B cell (primary cell): ENCODE measurements around the gene ADGRV1. TPM values are rescaled to one million over a fixed set of nuclear protein-coding genes. Genes with fewer than 3 reads are reported as not detected.

Experiments
- ATAC-seq: fragments of 200-7000 bp; cut with Tn5 transposase; one replicate; pipeline ENCODE4 v1.10.0; 2021; ENCODE audit warnings: low read depth, mild to moderate bottlenecking, moderate number of reproducible peaks, moderate library complexity
- CTCF ChIA-PET: fragments of 350-600 bp; sonication (Branson Sonifier 250); formaldehyde crosslinking; loops from one replicate; lab custom pipeline; 2021; ENCODE audit warnings: antibody characterized with exemption, inconsistent platforms; lab: Charles Lee
- POLR2A ChIA-PET: fragments of 350-600 bp; sonication (Branson Sonifier 250); formaldehyde crosslinking; loops from one replicate; lab custom pipeline; 2021; ENCODE audit warnings: antibody characterized with exemption; lab: Charles Lee
- DNase-seq: peaks from one replicate; pipeline ENCODE4 v3.0.0; 2013
- H2AFZ ChIP-seq: 2 replicates; pipeline ENCODE4 v1.6.1; 2012; ENCODE audit warnings: mild to moderate bottlenecking, low read depth, low read length; ENCODE audit not compliant: insufficient read depth, poor library complexity, severe bottlenecking
- H3K27ac ChIP-seq, 2 donors: 1 replicate in 1 of 2; 2 replicates in 1 of 2; pipeline ENCODE4 v1.5.1; 2012 to 2013; ENCODE audit warnings: low read length in 2 of 2, mild to moderate bottlenecking in 2 of 2, moderate library complexity in 1 of 2
- H3K27me3 ChIP-seq, 4 experiments: fragments of 200-600 bp in 1 of 4; sonication (generic) in 1 of 4; replicated peaks in 1 of 4; 1 replicate in 2 of 4; 2 replicates in 2 of 4; pipeline versions ENCODE4 v1.6.1 to v1.7.0; 2013 to 2016; ENCODE audit warnings: low read length in 3 of 4, mild to moderate bottlenecking in 2 of 4, mixed read lengths in 1 of 4, moderate library complexity in 1 of 4; ENCODE audit not compliant: insufficient read depth in 4 of 4, control insufficient read depth in 3 of 4; ENCODE audit errors: control extremely low read depth in 1 of 4
- H3K36me3 ChIP-seq, 2 experiments: replicated peaks in 1 of 2; 1 replicate in 1 of 2; 2 replicates in 1 of 2; pipeline versions ENCODE4 v1.6.1 to v1.7.1; 2013; ENCODE audit warnings: low read length in 1 of 2; ENCODE audit not compliant: insufficient read depth in 2 of 2, control insufficient read depth in 1 of 2; ENCODE audit errors: control extremely low read depth in 1 of 2, extremely low read depth in 1 of 2
- H3K4me1 ChIP-seq, 2 donors: fragments of 200-600 bp in 1 of 2; sonication (generic) in 1 of 2; 1 replicate in 1 of 2; 2 replicates in 1 of 2; pipeline versions ENCODE4 v1.5.1 to v1.6.1; 2013 to 2017; ENCODE audit warnings: low read length in 2 of 2; ENCODE audit not compliant: control insufficient read depth in 2 of 2, insufficient read depth in 2 of 2
- H3K4me2 ChIP-seq: replicated peaks from 2 replicates; pipeline ENCODE3; 2012; ENCODE audit warnings: mild to moderate bottlenecking, low read depth, low read length; ENCODE audit not compliant: poor library complexity, severe bottlenecking
- H3K4me3 ChIP-seq, 5 experiments: fragments of 200-600 bp in 1 of 5; sonication (generic) in 1 of 5; 1 replicate in 3 of 5; 2 replicates in 2 of 5; pipeline versions ENCODE4 v1.5.1 to v1.7.0; 2011 to 2016; ENCODE audit warnings: low read length in 4 of 5, mild to moderate bottlenecking in 4 of 5, low read depth in 2 of 5, control low read depth in 1 of 5, moderate library complexity in 1 of 5; ENCODE audit not compliant: insufficient read depth in 1 of 5; ENCODE audit errors: control extremely low read depth in 1 of 5, extremely low read depth in 1 of 5
- H3K79me2 ChIP-seq: fragments of 200-600 bp; sonication (generic); one replicate; pipeline ENCODE4 v1.6.0; 2016; ENCODE audit warnings: low read length; ENCODE audit not compliant: control insufficient read depth, insufficient read depth
- H3K9ac ChIP-seq: fragments of 200-600 bp; sonication (generic); 2 replicates; pipeline ENCODE4 v1.6.1; 2017; ENCODE audit warnings: mild to moderate bottlenecking, low read length, moderate library complexity
- H3K9me3 ChIP-seq, 3 donors: one replicate each; pipeline versions ENCODE4 v1.6.1 to v1.7.1; 2013; ENCODE audit warnings: low read length in 2 of 3; ENCODE audit not compliant: control insufficient read depth in 2 of 3, insufficient read depth in 1 of 3; ENCODE audit errors: control extremely low read depth in 1 of 3
- H4K20me1 ChIP-seq: 2 replicates; pipeline ENCODE4 v1.6.0; 2012; ENCODE audit warnings: mild to moderate bottlenecking, low read length; ENCODE audit not compliant: insufficient read depth, control insufficient read depth, poor library complexity, severe bottlenecking
- H3K27ac Mint-ChIP-seq: one replicate; pipeline ENCODE4 v1.8.0; 2021; ENCODE audit warnings: mixed read lengths
- H3K27me3 Mint-ChIP-seq: one replicate; pipeline ENCODE4 v1.8.0; 2021; ENCODE audit warnings: mixed read lengths
- H3K4me1 Mint-ChIP-seq: one replicate; pipeline ENCODE4 v1.8.0; 2021; ENCODE audit warnings: mixed read lengths
- H3K4me3 Mint-ChIP-seq: one replicate; pipeline ENCODE4 v1.8.0; 2021; ENCODE audit warnings: mixed read lengths
- H3K9me3 Mint-ChIP-seq: one replicate; pipeline ENCODE4 v1.8.0; 2022; ENCODE audit warnings: mixed read lengths; ENCODE audit not compliant: insufficient read depth
- CTCF ChIP-seq: fragments of 200-600 bp; IDR thresholded peaks from one replicate; pipeline ENCODE4 v1.8.0; 2022; ENCODE audit warnings: antibody characterized with exemption, mild to moderate bottlenecking
- EZH2 ChIP-seq: IDR thresholded peaks from 2 replicates; pipeline ENCODE4 v1.6.1; 2012; ENCODE audit warnings: borderline replicate concordance, low read depth, mild to moderate bottlenecking, moderate library complexity, low read length; ENCODE audit not compliant: insufficient read depth, poor library complexity, severe bottlenecking
- WGBS: methylation state at CpG from one replicate; pipeline ENCODE4 v1.1.5; 2013; ENCODE audit warnings: missing lambda C conversion rate; ENCODE audit not compliant: insufficient coverage; 5-methylcytosine and 5-hydroxymethylcytosine counted together
- intact Hi-C: fragments of 100-400 bp; cut with micrococcal nuclease; formaldehyde crosslinking; loops from one replicate; pipeline ENCODE4 v1.10.0; 2022
- polyA plus RNA-seq: library from polyadenylated mRNA; depleted of rRNA; stranded (reverse); fragments of >200 nt; gene quantifications from 2 replicates; pipeline ENCODE4 v1.2.3, GENCODE V29; 2012
- total RNA-seq, 2 donors: library from RNA; stranded (reverse); fragments of 120-200 nt in 1 of 2; gene quantifications; 1 replicate in 1 of 2; 2 replicates in 1 of 2; pipeline versions ENCODE4 v1.2.3 to v1.2.4, GENCODE V29; 2013 to 2022

Gene ADGRV1
- total and polyA plus RNA-seq, 2 donors (not counting 1 experiment from before 2014, with no cell fraction given), result 0.07 TPM; not detected in 1

GRCh38 chr5:90563108-90563507, 4.5 kb downstream of the ADGRV1 start:
- no peak for TF ChIP-seq EZH2
- no peak for TF ChIP-seq CTCF
- no peak overlapping the region for H3K4me2 ChIP-seq
- Mint-ChIP-seq H3K4me1 (peaks cover 10% of the 10 kb centered on the region), H3K27me3 (peaks cover 38% of the 10 kb centered on the region), H3K9me3 (no peaks in the 10 kb centered on the region), H3K27ac (no peak overlapping the region), H3K4me3 (no peak overlapping the region)
- POLR2A ChIA-PET, result no interaction called here
- H3K9ac ChIP-seq, result no peak overlapping the region
- ATAC-seq (no peak), DNase-seq (no peak)
- no peaks in the 10 kb centered on the region for H3K79me2 ChIP-seq
- intact Hi-C loops, result no loop called here
- CTCF ChIA-PET, result no interaction called here
- H3K4me1 ChIP-seq, result peaks cover 11% of the 10 kb centered on the region in 2 donors
- WGBS, result no CpG with 5 or more reads among the region's 1 CpG
- no peaks in the 10 kb centered on the region for H3K36me3 ChIP-seq
- peaks cover 0 to 51% (median 23%) of the 10 kb centered on the region in 4 experiments for H3K27me3 ChIP-seq
- no peak overlapping the region for H2AFZ ChIP-seq
- H4K20me1 ChIP-seq, result no peaks in the 10 kb centered on the region
- H3K27ac ChIP-seq, result no peak overlapping the region
- H3K4me3 ChIP-seq, result no peak overlapping the region
- H3K9me3 ChIP-seq, result peaks cover 0 to 7% (median 1%) of the 10 kb centered on the region in 3 donors

- Mint-ChIP-seq H3K9me3 (no peaks in the 10 kb centered on the region), H3K27ac (no peak overlapping the region), H3K4me1 (no peaks in the 10 kb centered on the region), H3K27me3 (peaks cover 28% of the 10 kb centered on the region), H3K4me3 (no peak overlapping the region)
- Histone ChIP-seq H3K79me2 (no peaks in the 10 kb centered on the region), H3K27ac (no peak overlapping the region), H3K4me2 (no peak overlapping the region), H3K27me3 (peaks cover 0 to 46% (median 11%) of the 10 kb centered on the region in 4 experiments), H4K20me1 (no peaks in the 10 kb centered on the region), H3K9ac (no peak overlapping the region), H3K4me3 (no peak overlapping the region), H3K36me3 (no peaks in the 10 kb centered on the region), H3K9me3 (peaks cover 0 to 3% (median 1%) of the 10 kb centered on the region in 3 donors), H2AFZ (no peak overlapping the region), H3K4me1 (no peaks in the 10 kb centered on the region)
- ChIA-PET CTCF (no interaction called here), POLR2A (no interaction called here)
- TF ChIP-seq EZH2 (no peak), CTCF (no peak)
- intact Hi-C loops, result no loop called here
- 83% methylated on average over 2 of the region's 3 CpGs for WGBS
- DNase-seq, result no peak
- no peak for ATAC-seq
Measured at GRCh38 chr5:90565491-90565890, 6.9 kb downstream of the ADGRV1 start.
